OCI-LY7 (cell line): Measurements from ENCODE around the gene YLPM1.

Experiments
- EZH2phosphoT487 ChIP-seq: fragments of 200-600 bp; sonication (generic); IDR thresholded peaks from 2 replicates; pipeline ENCODE4 v1.6.1; 2018; ENCODE audit warnings: low read depth, borderline replicate concordance, mild to moderate bottlenecking, mixed run types, antibody characterized with exemption, low read length, moderate library complexity, mixed read lengths
- TF ChIP-seq, protein P1 (sequence below): fragments of 200-600 bp; sonication (generic); conservative IDR thresholded peaks from 2 replicates; pipeline ENCODE4 v1.5.1; 2014; ENCODE audit warnings: mild to moderate bottlenecking, antibody characterized with exemption, low read length, moderate library complexity, mixed read lengths

DNA sequence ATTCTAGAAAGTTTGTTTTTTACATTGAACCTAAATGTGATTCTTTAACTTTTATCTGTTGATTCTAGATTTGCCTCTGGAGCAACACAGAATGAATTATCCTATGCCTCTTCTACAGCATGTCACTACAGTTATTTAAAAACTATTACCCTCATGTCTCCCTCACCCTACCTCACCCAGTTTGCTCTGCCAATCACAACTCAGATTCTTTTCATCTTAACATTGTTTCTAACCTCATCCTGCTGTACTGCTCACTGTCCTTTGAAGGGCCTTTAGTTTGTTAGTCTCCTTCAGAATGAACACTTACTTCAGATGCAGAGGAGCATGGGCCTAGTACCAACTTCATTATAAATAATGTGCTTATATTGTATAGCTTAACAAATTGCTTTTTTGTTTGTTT lies 21.5 kb downstream of the YLPM1 start:
- no peak for TF ChIP-seq EZH2phosphoT487
- TF ChIP-seq, protein P1, sequence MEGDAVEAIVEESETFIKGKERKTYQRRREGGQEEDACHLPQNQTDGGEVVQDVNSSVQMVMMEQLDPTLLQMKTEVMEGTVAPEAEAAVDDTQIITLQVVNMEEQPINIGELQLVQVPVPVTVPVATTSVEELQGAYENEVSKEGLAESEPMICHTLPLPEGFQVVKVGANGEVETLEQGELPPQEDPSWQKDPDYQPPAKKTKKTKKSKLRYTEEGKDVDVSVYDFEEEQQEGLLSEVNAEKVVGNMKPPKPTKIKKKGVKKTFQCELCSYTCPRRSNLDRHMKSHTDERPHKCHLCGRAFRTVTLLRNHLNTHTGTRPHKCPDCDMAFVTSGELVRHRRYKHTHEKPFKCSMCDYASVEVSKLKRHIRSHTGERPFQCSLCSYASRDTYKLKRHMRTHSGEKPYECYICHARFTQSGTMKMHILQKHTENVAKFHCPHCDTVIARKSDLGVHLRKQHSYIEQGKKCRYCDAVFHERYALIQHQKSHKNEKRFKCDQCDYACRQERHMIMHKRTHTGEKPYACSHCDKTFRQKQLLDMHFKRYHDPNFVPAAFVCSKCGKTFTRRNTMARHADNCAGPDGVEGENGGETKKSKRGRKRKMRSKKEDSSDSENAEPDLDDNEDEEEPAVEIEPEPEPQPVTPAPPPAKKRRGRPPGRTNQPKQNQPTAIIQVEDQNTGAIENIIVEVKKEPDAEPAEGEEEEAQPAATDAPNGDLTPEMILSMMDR, result no peak
